Testis (tissue), 2 donors: Measurements from ENCODE around the gene GPHN.

Experiments
- CTCF ChIP-seq, 3 experiments: fragments of 450-650 bp in 2 of 3; fragments of 200-600 bp in 1 of 3; sonication (generic) in 1 of 3; IDR thresholded peaks; one replicate each; pipeline ENCODE4 v1.5.1; 2016 to 2019; ENCODE audit warnings: antibody characterized with exemption in 3 of 3, mild to moderate bottlenecking in 2 of 3, moderate library complexity in 1 of 3
- POLR2A ChIP-seq: fragments of 450-650 bp; IDR thresholded peaks from one replicate; pipeline ENCODE4 v1.6.1; 2017; ENCODE audit warnings: antibody characterized with exemption, mild to moderate bottlenecking, moderate library complexity

GRCh38 chr14:66916421-66916820 is 408.5 kb downstream of the GPHN start:
- TF ChIP-seq CTCF (IDR thresholded peaks at IDR 0.05) (no peak), POLR2A (no peak)
